NCI-H187 (cell line): ENCODE measurements around the gene TXNDC17.
"Not testable (repeated sequence)": the region's sequence is repeated elsewhere in the genome, so short reads cannot be mapped to it uniquely, and the experiment has no call there.

ENCODE experiments used
- DNase-seq, 2 experiments: peaks; one replicate each; lab custom pipeline; 2025; lab: John Stamatoyannopoulos, UW

TXNDC17 gene

GRCh38 chr17:6640536-6641246, at the start of gene TXNDC17, which contains the start of gene KIAA0753:
TXNDC17 (plus strand) TSS chr17:6641060; CDS start chr17:6641083, 23 bp downstream.
KIAA0753 (minus strand) TSS chr17:6640711; CDS start chr17:6635103, 5,608 bp downstream.
- DNase-seq: peak; percentile 41 to 88

- DNase-seq: no peak
Observed at GRCh38 chr17:6591599-6592158, 49.2 kb upstream of the TXNDC17 start.

GRCh38 chr17:6592173-6592572, 48.7 kb upstream of the TXNDC17 start:
- no peak for DNase-seq

- not testable (repeated sequence) for DNase-seq
Observed at GRCh38 chr17:6593371-6593770, 47.5 kb upstream of the TXNDC17 start.

GRCh38 chr17:6596081-6596480, 44.8 kb upstream of the TXNDC17 start:
- DNase-seq: no peak

GRCh38 chr17:6596511-6596910, 44.3 kb upstream of the TXNDC17 start:
- no peak for DNase-seq

- no peak for DNase-seq
Observed at GRCh38 chr17:6596941-6597340, 43.9 kb upstream of the TXNDC17 start.

GRCh38 chr17:6597727-6598126, 43.1 kb upstream of the TXNDC17 start:
- no peak for DNase-seq

- no peak for DNase-seq
Observed at GRCh38 chr17:6599364-6599763, 41.5 kb upstream of the TXNDC17 start.

- no peak for DNase-seq
Observed at GRCh38 chr17:6602141-6602540, 38.7 kb upstream of the TXNDC17 start.

- no peak for DNase-seq
Observed at GRCh38 chr17:6603744-6604325, 37.0 kb upstream of the TXNDC17 start.

GRCh38 chr17:6605142-6605541, 35.7 kb upstream of the TXNDC17 start:
- DNase-seq: no peak

GRCh38 chr17:6608321-6608720, 32.5 kb upstream of the TXNDC17 start:
- DNase-seq: no peak

- DNase-seq: no peak
Observed at GRCh38 chr17:6610011-6610410, 30.8 kb upstream of the TXNDC17 start.

- no peak for DNase-seq
Observed at GRCh38 chr17:6611231-6611630, 29.6 kb upstream of the TXNDC17 start.

- no peak for DNase-seq
Observed at GRCh38 chr17:6623941-6624340, 16.9 kb upstream of the TXNDC17 start.

GRCh38 chr17:6626616-6627015, 14.2 kb upstream of the TXNDC17 start:
- DNase-seq: no peak

GRCh38 chr17:6627019-6627418, 13.8 kb upstream of the TXNDC17 start:
- no peak for DNase-seq

- no peak for DNase-seq
Observed at GRCh38 chr17:6630390-6630789, 10.5 kb upstream of the TXNDC17 start.

- no peak for DNase-seq
Observed at GRCh38 chr17:6632530-6632929, 8.3 kb upstream of the TXNDC17 start.

- DNase-seq: no peak
Observed at GRCh38 chr17:6633263-6633662, 7.6 kb upstream of the TXNDC17 start.

- DNase-seq: no peak
Observed at GRCh38 chr17:6636105-6636504, 4.8 kb upstream of the TXNDC17 start.
